OCI-LY1 (cell line): ENCODE results near the gene BABAM2.

Source experiments
- H2AFZ ChIP-seq: fragments of 200-600 bp; sonication (generic), shearing (Covaris generic); 2 replicates; pipeline ENCODE4 v1.6.0; 2014; ENCODE audit warnings: antibody characterized with exemption, mild to moderate bottlenecking, low read length
- H3F3A ChIP-seq: fragments of 200-600 bp; sonication (generic), shearing (Covaris generic); 2 replicates; pipeline ENCODE4 v1.6.0; 2014; ENCODE audit warnings: mild to moderate bottlenecking, antibody characterized with exemption, low read length, moderate library complexity; ENCODE audit not compliant: insufficient read depth
- H3K27ac ChIP-seq: fragments of 200-600 bp; sonication (generic); 2 replicates; pipeline ENCODE4 v1.5.1; 2014; ENCODE audit warnings: low read length, mixed run types, mild to moderate bottlenecking, low read depth; ENCODE audit not compliant: poor library complexity, severe bottlenecking
- H3K27me3 ChIP-seq: fragments of 200-600 bp; sonication (generic); 2 replicates; pipeline ENCODE4 v1.6.0; 2014; ENCODE audit warnings: antibody characterized with exemption, mild to moderate bottlenecking, low read length, moderate library complexity; ENCODE audit not compliant: insufficient read depth
- H3K36me3 ChIP-seq: fragments of 200-600 bp; sonication (generic); 2 replicates; pipeline ENCODE4 v1.6.1; 2014; ENCODE audit warnings: mild to moderate bottlenecking, antibody characterized with exemption, low read length, moderate library complexity, mixed read lengths; ENCODE audit not compliant: insufficient read depth
- H3K4me1 ChIP-seq: fragments of 200-600 bp; sonication (generic); 2 replicates; pipeline ENCODE4 v1.5.1; 2014; ENCODE audit warnings: mild to moderate bottlenecking, low read length, moderate library complexity; ENCODE audit not compliant: insufficient read depth, severe bottlenecking
- H3K4me2 ChIP-seq: fragments of 200-600 bp; sonication (generic), shearing (Covaris generic); 2 replicates; pipeline ENCODE4 v1.6.1; 2014; ENCODE audit warnings: low read length
- H3K4me3 ChIP-seq: fragments of 200-600 bp; sonication (generic); 2 replicates; pipeline ENCODE4 v1.5.1; 2014; ENCODE audit warnings: low read length, low read depth, mild to moderate bottlenecking, mixed read lengths; ENCODE audit not compliant: poor library complexity, severe bottlenecking
- H3K79me2 ChIP-seq: fragments of 200-600 bp; shearing (Covaris generic); 2 replicates; pipeline ENCODE4 v1.6.1; 2016; ENCODE audit warnings: mixed run types, low read length, mixed read lengths; ENCODE audit not compliant: insufficient read depth
- H3K9ac ChIP-seq: fragments of 200-600 bp; sonication (generic), shearing (Covaris generic); 2 replicates; pipeline ENCODE4 v1.6.1; 2014; ENCODE audit warnings: mild to moderate bottlenecking, low read length, mixed read lengths
- H3K9me2 ChIP-seq: fragments of 200-600 bp; sonication (generic), shearing (Covaris generic); 2 replicates; pipeline ENCODE4 v1.6.1; 2014; ENCODE audit warnings: low read depth, mild to moderate bottlenecking, low read length, mixed read lengths
- H3K9me3 ChIP-seq: fragments of 200-600 bp; shearing (Covaris generic); 2 replicates; pipeline ENCODE4 v1.6.1; 2014; ENCODE audit warnings: low read length, mixed read lengths
- H4K20me1 ChIP-seq: fragments of 200-600 bp; sonication (generic), shearing (Covaris generic); 2 replicates; pipeline ENCODE4 v1.6.0; 2016; ENCODE audit warnings: mild to moderate bottlenecking, low read length; ENCODE audit not compliant: insufficient read depth
- EZH2 ChIP-seq: fragments of 200-600 bp; sonication (generic), shearing (Covaris generic); IDR thresholded peaks from 2 replicates; pipeline ENCODE4 v1.8.0; 2017; ENCODE audit warnings: borderline replicate concordance, mixed run types, mild to moderate bottlenecking, antibody characterized with exemption, low read length, moderate library complexity, mixed read lengths
- TF ChIP-seq, protein P1 (sequence below): fragments of 200-600 bp; sonication (generic), shearing (Covaris generic); IDR thresholded peaks from 2 replicates; pipeline ENCODE4 v1.5.1; 2017; ENCODE audit warnings: mild to moderate bottlenecking, antibody characterized with exemption, low read length, moderate library complexity, mixed read lengths

The BABAM2 gene

DNA sequence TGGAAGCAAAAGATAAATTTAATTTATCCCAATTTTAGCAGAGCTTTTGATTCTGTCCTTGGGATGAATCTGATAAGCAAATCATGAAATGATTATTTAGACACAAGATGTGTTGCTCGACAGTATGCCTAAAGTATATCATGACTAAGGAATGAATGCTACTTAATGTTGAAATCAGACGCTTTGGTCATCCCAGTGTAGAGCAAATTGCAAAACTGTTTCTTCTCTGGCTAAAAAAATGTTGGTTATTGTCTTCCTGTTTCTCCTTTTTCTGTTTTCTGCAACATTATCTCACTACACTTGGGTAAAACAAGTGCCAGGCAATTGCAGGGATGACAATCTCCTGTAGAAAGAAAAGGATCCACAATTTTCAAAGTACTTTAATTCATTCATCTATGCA lies 66.4 kb downstream of the BABAM2 start:
- H3K9ac ChIP-seq, result no peak overlapping the region
- H3K9me3 ChIP-seq, result no peaks in the 10 kb centered on the region; the same call in 1 of the 2 replicates
- H3K4me1 ChIP-seq, result no peaks in the 10 kb centered on the region
- TF ChIP-seq, protein P1, sequence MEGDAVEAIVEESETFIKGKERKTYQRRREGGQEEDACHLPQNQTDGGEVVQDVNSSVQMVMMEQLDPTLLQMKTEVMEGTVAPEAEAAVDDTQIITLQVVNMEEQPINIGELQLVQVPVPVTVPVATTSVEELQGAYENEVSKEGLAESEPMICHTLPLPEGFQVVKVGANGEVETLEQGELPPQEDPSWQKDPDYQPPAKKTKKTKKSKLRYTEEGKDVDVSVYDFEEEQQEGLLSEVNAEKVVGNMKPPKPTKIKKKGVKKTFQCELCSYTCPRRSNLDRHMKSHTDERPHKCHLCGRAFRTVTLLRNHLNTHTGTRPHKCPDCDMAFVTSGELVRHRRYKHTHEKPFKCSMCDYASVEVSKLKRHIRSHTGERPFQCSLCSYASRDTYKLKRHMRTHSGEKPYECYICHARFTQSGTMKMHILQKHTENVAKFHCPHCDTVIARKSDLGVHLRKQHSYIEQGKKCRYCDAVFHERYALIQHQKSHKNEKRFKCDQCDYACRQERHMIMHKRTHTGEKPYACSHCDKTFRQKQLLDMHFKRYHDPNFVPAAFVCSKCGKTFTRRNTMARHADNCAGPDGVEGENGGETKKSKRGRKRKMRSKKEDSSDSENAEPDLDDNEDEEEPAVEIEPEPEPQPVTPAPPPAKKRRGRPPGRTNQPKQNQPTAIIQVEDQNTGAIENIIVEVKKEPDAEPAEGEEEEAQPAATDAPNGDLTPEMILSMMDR, result no peak
- no peak for TF ChIP-seq EZH2
- no peak overlapping the region for H3K4me2 ChIP-seq
- H3K27ac ChIP-seq, result no peak overlapping the region
- H3K36me3 ChIP-seq, result no peaks in the 10 kb centered on the region
- no peak overlapping the region for H2AFZ ChIP-seq
- no peaks in the 10 kb centered on the region for H3K27me3 ChIP-seq
- H3F3A ChIP-seq, result no peaks in the 10 kb centered on the region
- H4K20me1 ChIP-seq, result no peaks in the 10 kb centered on the region
- no peak overlapping the region for H3K4me3 ChIP-seq
- H3K79me2 ChIP-seq, result no peaks in the 10 kb centered on the region
- no peaks in the 10 kb centered on the region for H3K9me2 ChIP-seq

DNA sequence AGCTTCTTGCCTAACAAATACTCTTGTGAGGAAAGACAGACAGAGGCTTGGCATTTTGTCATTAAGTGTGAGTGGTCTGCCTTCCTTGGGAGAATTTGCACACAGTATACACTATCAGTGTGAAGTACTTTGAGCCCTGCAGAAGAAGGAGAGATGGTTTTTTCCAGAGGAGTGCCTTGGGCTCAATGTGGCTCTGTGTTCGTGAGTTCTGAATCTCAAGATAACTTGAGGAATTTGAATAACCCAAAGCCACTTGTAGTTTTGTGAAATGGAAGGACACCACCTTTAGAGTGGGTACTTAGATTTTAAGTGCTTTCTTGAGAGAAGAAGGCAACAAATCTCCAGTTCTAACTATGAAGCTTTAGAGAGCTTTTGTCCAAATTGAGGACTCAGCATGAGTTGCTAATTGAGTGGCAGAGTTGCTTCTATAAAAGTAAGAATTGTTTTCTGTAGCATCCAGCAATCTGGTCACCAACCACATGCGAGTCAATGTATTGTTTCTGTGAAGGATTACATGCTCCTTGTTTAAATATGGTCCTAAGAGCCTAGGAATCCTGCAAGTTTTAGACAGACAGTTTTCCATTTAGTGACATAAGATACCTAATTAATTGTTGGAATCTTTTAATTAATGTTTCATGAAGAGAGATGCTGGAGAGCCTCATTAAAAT lies 68.3 kb downstream of the BABAM2 start:
- no peak overlapping the region for H3K27ac ChIP-seq
- no peaks in the 10 kb centered on the region for H3K79me2 ChIP-seq
- H3K4me1 ChIP-seq, result no peaks in the 10 kb centered on the region
- no peaks in the 10 kb centered on the region for H3K27me3 ChIP-seq
- H3K4me3 ChIP-seq, result no peak overlapping the region
- H3F3A ChIP-seq, result no peaks in the 10 kb centered on the region
- TF ChIP-seq EZH2, result no peak
- TF ChIP-seq, protein P1, result no peak
- no peak overlapping the region for H3K4me2 ChIP-seq
- H3K9me2 ChIP-seq, result no peaks in the 10 kb centered on the region
- H3K9me3 ChIP-seq, result no peaks in the 10 kb centered on the region; the same call in 1 of the 2 replicates
- no peaks in the 10 kb centered on the region for H3K36me3 ChIP-seq
- no peak overlapping the region for H2AFZ ChIP-seq
- H3K9ac ChIP-seq, result no peak overlapping the region
- H4K20me1 ChIP-seq, result no peaks in the 10 kb centered on the region

DNA sequence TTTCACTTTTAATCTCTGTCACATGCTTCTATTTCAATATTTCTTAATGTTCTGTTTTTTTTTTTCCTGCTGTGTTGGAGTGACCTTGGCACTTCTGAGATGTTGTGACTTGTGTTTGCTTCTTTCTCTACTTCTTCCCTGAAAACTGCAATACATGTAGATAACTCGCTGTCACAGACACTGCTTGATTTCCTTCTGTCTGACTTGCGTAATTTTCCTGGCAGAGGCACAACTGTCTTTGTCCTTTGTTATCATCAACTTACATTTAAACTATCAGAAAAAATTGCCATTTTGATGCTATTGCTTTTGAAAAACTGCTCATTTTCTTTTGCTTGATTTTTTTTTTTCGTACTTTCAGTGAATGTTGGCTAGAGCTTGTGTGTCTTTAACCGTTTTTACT lies 69.0 kb downstream of the BABAM2 start:
- Histone ChIP-seq H3K4me1 (no peaks in the 10 kb centered on the region), H4K20me1 (no peaks in the 10 kb centered on the region), H3K9ac (no peak overlapping the region), H2AFZ (no peak overlapping the region), H3K36me3 (no peaks in the 10 kb centered on the region), H3K9me3 (no peaks in the 10 kb centered on the region; the same call in 1 of the 2 replicates), H3K79me2 (no peaks in the 10 kb centered on the region), H3K27ac (no peak overlapping the region), H3K27me3 (no peaks in the 10 kb centered on the region), H3F3A (no peaks in the 10 kb centered on the region), H3K4me3 (no peak overlapping the region), H3K9me2 (no peaks in the 10 kb centered on the region), H3K4me2 (no peak overlapping the region)
- TF ChIP-seq, protein P1, result no peak
- TF ChIP-seq EZH2, result no peak
